SK-N-SH (cell line): Measurements from ENCODE around the gene TUT1. TPM values are rescaled to one million over a fixed set of nuclear protein-coding genes. Genes with fewer than 3 reads are reported as not detected.

ENCODE experiments used
- CTCF ChIA-PET: fragments of 300-600, 350-600 bp; formaldehyde crosslinking; extraction: SDS; loops from one replicate; lab custom pipeline; 2021; lab: Yijun Ruan, JAX
- POLR2A ChIA-PET: fragments of 350-600 bp; sonication (Branson Sonifier 250); formaldehyde crosslinking; extraction: SDS; loops from one replicate; lab custom pipeline; 2020; ENCODE audit warnings: antibody characterized with exemption, inconsistent platforms; lab: Yijun Ruan, JAX
- DNase-seq: peaks from one replicate; pipeline ENCODE4 v3.0.0; 2012
- H2AFZ ChIP-seq: fragments of 200-600 bp; sonication (generic); 2 replicates; pipeline ENCODE4 v1.8.1; 2016; ENCODE audit warnings: antibody characterized with exemption, mild to moderate bottlenecking, low read depth
- H3F3A ChIP-seq: fragments of 200-600 bp; sonication (generic); replicated peaks from 2 replicates; pipeline ENCODE3; 2016; ENCODE audit warnings: antibody characterized with exemption, mild to moderate bottlenecking; ENCODE audit not compliant: insufficient read depth
- H3K27ac ChIP-seq, 2 experiments: fragments of 200-500 bp in 1 of 2; fragments of 200-600 bp in 1 of 2; sonication (Bioruptor generic) in 1 of 2; sonication (generic), shearing (Covaris generic) in 1 of 2; 2 replicates each; pipeline versions ENCODE4 v1.5.1 to v1.6.1; 2014 to 2016; ENCODE audit warnings: low read depth in 2 of 2, inconsistent platforms in 1 of 2, low read length in 1 of 2, mild to moderate bottlenecking in 1 of 2, mixed read lengths in 1 of 2
- H3K27me3 ChIP-seq: fragments of 200-600 bp; sonication (generic), shearing (Covaris generic); 2 replicates; pipeline ENCODE4 v1.6.1; 2016; ENCODE audit warnings: mixed run types; ENCODE audit not compliant: insufficient read depth
- H3K36me3 ChIP-seq, 2 experiments: fragments of 200-500 bp in 1 of 2; fragments of 200-600 bp in 1 of 2; sonication (Bioruptor generic) in 1 of 2; sonication (generic) in 1 of 2; replicated peaks in 1 of 2; 2 replicates each; pipeline versions ENCODE3 to v1.5.1; 2014 to 2016; ENCODE audit warnings: low read length in 1 of 2, mild to moderate bottlenecking in 1 of 2; ENCODE audit not compliant: insufficient read depth in 2 of 2, control insufficient read depth in 1 of 2
- H3K4me1 ChIP-seq, 2 experiments: fragments of 200-500 bp in 1 of 2; fragments of 200-600 bp in 1 of 2; sonication (Bioruptor generic) in 1 of 2; sonication (generic), shearing (Covaris generic) in 1 of 2; 2 replicates each; pipeline versions ENCODE4 v1.5.1 to v1.6.1; 2014 to 2016; ENCODE audit warnings: low read depth in 1 of 2, low read length in 1 of 2, mixed run types in 1 of 2; ENCODE audit not compliant: insufficient read depth in 2 of 2, control insufficient read depth in 1 of 2
- H3K4me2 ChIP-seq: fragments of 200-600 bp; sonication (generic), shearing (Covaris generic); 2 replicates; pipeline ENCODE4 v1.6.1; 2017; ENCODE audit warnings: mixed run types
- H3K4me3 ChIP-seq, 2 experiments: fragments of 200-500 bp in 1 of 2; fragments of 200-600 bp in 1 of 2; sonication (Bioruptor generic) in 1 of 2; sonication (generic), shearing (Covaris generic) in 1 of 2; 2 replicates each; pipeline versions ENCODE4 v1.5.1 to v1.8.1; 2014 to 2016; ENCODE audit warnings: low read depth in 2 of 2, inconsistent platforms in 1 of 2, low read length in 1 of 2, mild to moderate bottlenecking in 1 of 2, mixed read lengths in 1 of 2, moderate library complexity in 1 of 2
- H3K79me2 ChIP-seq: fragments of 200-600 bp; sonication (generic); 2 replicates; pipeline ENCODE4 v1.8.1; 2017; ENCODE audit warnings: mild to moderate bottlenecking; ENCODE audit not compliant: insufficient read depth
- H3K9ac ChIP-seq: fragments of 200-600 bp; sonication (generic); 2 replicates; pipeline ENCODE4 v1.6.1; 2017; ENCODE audit warnings: mixed run types
- H3K9me2 ChIP-seq: fragments of 200-600 bp; sonication (generic); 2 replicates; pipeline ENCODE4 v1.6.1; 2017; ENCODE audit warnings: mixed run types
- H3K9me3 ChIP-seq: fragments of 200-600 bp; sonication (generic); 2 replicates; pipeline ENCODE4 v1.6.1; 2017; ENCODE audit warnings: mixed run types, mild to moderate bottlenecking, moderate library complexity
- H4K20me1 ChIP-seq: fragments of 200-600 bp; sonication (generic); 2 replicates; pipeline ENCODE4 v1.6.1; 2017; ENCODE audit warnings: mild to moderate bottlenecking, mixed run types; ENCODE audit not compliant: insufficient read depth
- CHD2 ChIP-seq: fragments of 150-350 bp; IDR thresholded peaks from 2 replicates; pipeline ENCODE4 v1.6.1; 2018; ENCODE audit warnings: low read length; ENCODE audit not compliant: partially characterized antibody
- CTCF ChIP-seq: fragments of 200-600 bp; sonication (generic); IDR thresholded peaks from 2 replicates; pipeline ENCODE4 v1.6.1; 2017; ENCODE audit warnings: antibody characterized with exemption, mild to moderate bottlenecking, moderate library complexity
- ELF1 ChIP-seq: IDR thresholded peaks from 2 replicates; pipeline ENCODE4 v1.4.0; 2012
- EZH2phosphoT487 ChIP-seq: fragments of 200-600 bp; sonication (generic); IDR thresholded peaks from 2 replicates; pipeline ENCODE4 v1.6.1; 2017; ENCODE audit warnings: low read depth, mixed run types, mild to moderate bottlenecking, antibody characterized with exemption, moderate library complexity, borderline replicate concordance
- IRF3 ChIP-seq: fragments of 150-350 bp; IDR thresholded peaks from 2 replicates; pipeline ENCODE4 v1.6.1; 2016; ENCODE audit warnings: mild to moderate bottlenecking, low read depth, low read length
- JUND ChIP-seq: IDR thresholded peaks from 2 replicates; pipeline ENCODE4 v1.4.0; 2012
- MAX ChIP-seq: IDR thresholded peaks from 2 replicates; pipeline ENCODE4 v1.4.0; 2012; ENCODE audit warnings: low read depth
- MXI1 ChIP-seq: IDR thresholded peaks from 2 replicates; pipeline ENCODE4 v1.6.1; 2012; ENCODE audit warnings: mild to moderate bottlenecking, low read depth, low read length, improper control_type of control experiment
- NFIC ChIP-seq: IDR thresholded peaks from 2 replicates; pipeline ENCODE4 v1.4.0; 2012; ENCODE audit warnings: borderline replicate concordance
- PBX3 ChIP-seq: IDR thresholded peaks from 2 replicates; pipeline ENCODE4; 2012
- POLR2AphosphoS5 ChIP-seq: IDR thresholded peaks from 2 replicates; pipeline ENCODE4 v1.6.1; 2012; ENCODE audit warnings: low read depth, low read length
- RAD21 ChIP-seq: IDR thresholded peaks from 2 replicates; pipeline ENCODE4 v1.6.1; 2012; ENCODE audit warnings: mild to moderate bottlenecking, low read length
- REST ChIP-seq: IDR thresholded peaks from 2 replicates; pipeline ENCODE4 v1.6.1; 2012; ENCODE audit warnings: mild to moderate bottlenecking, low read depth, low read length, moderate library complexity
- RXRA ChIP-seq: IDR thresholded peaks from 2 replicates; pipeline ENCODE4 v1.4.0; 2012; ENCODE audit warnings: low read depth, mild to moderate bottlenecking, borderline replicate concordance
- SMC3 ChIP-seq: IDR thresholded peaks from 2 replicates; pipeline ENCODE4 v1.6.1; 2012; ENCODE audit warnings: low read depth, low read length, improper control_type of control experiment
- TCF12 ChIP-seq: IDR thresholded peaks from 2 replicates; pipeline ENCODE4 v1.4.0; 2012
- TEAD4 ChIP-seq: IDR thresholded peaks from 2 replicates; pipeline ENCODE4 v1.4.0; 2012; ENCODE audit warnings: mild to moderate bottlenecking, borderline replicate concordance; ENCODE audit not compliant: insufficient read depth
- USF1 ChIP-seq: IDR thresholded peaks from 2 replicates; pipeline ENCODE4 v1.4.0; 2012; ENCODE audit warnings: low read depth, borderline replicate concordance
- USF2 ChIP-seq: fragments of 150-350 bp; IDR thresholded peaks from 2 replicates; pipeline ENCODE4 v1.6.1; 2017; ENCODE audit warnings: antibody characterized with exemption, low read length, low read depth, borderline replicate concordance
- YY1 ChIP-seq: IDR thresholded peaks from 2 replicates; pipeline ENCODE4 v1.4.0; 2012; ENCODE audit warnings: low read depth, mild to moderate bottlenecking
- ZBTB33 ChIP-seq: IDR thresholded peaks from 2 replicates; pipeline ENCODE4 v1.4.0; 2012; ENCODE audit warnings: low read depth, borderline replicate concordance
- WGBS: methylation state at CpG from one replicate; pipeline ENCODE4 v1.1.6; 2017; ENCODE audit warnings: low lambda C conversion rate; 5-methylcytosine and 5-hydroxymethylcytosine counted together
- polyA plus RNA-seq, 3 experiments: library from polyadenylated mRNA; depleted of rRNA; stranded (reverse); fragments of >200 nt; gene quantifications; 2 replicates each; pipeline ENCODE4 v1.2.3, GENCODE V29; 2012

TUT1 gene
- polyA plus RNA-seq, 1 of the 3 experiments (the other 2 are of a cell fraction), result 27.3 TPM

- Histone ChIP-seq H3K4me1 (peaks cover 16 to 17% of the 10 kb centered on the region in 2 experiments), H3K27me3 (no peaks in the 10 kb centered on the region), H3K9ac (no peak overlapping the region), H4K20me1 (no peaks in the 10 kb centered on the region), H3K4me3 (no peak overlapping the region; a peak in 1 of 4 replicates), H2AFZ (no peak overlapping the region), H3K79me2 (peaks cover 53% of the 10 kb centered on the region), H3K36me3 (peaks cover 50 to 54% of the 10 kb centered on the region in 2 experiments), H3K27ac (peak overlapping the region; percentile 17 to 80; a peak in 2 of 4 replicates), H3K9me2 (no peaks in the 10 kb centered on the region), H3F3A (peaks cover 50% of the 10 kb centered on the region), H3K9me3 (no peaks in the 10 kb centered on the region), H3K4me2 (no peak overlapping the region)
- CTCF ChIA-PET, result interaction anchor here (0.8 to 6.2 kb wide), 11 partner anchors 8 to 199 kb away, joined by 3 to 69 read pairs (median 6); partner anchors contain the start of genes EML3, MTA2 and ROM1
- WGBS, result 71% methylated on average over 13 of the region's 13 CpGs
- POLR2A ChIA-PET, result interaction anchor here (1.0 kb wide), 1 partner anchor 53 kb away, joined by 3 read pairs; the partner anchor contains the start of gene GANAB
- peak; percentile 57 for DNase-seq
- TF ChIP-seq RXRA (no peak), REST (no peak), YY1 (peak; percentile 43; the same call in 1 of the 2 replicates), ELF1 (no peak), CTCF (peak; percentile 60), JUND (no peak), RAD21 (peak; percentile 55), SMC3 (peak; percentile 57), ZBTB33 (no peak), TCF12 (no peak), POLR2AphosphoS5 (no peak), MAX (no peak), TEAD4 (no peak), PBX3 (no peak), USF1 (no peak), EZH2phosphoT487 (no peak), MXI1 (0 out of 2 replicates have a peak, but pooled peaks have one; percentile 45), NFIC (no peak), CHD2 (no peak), USF2 (no peak), IRF3 (no peak)
Measured at GRCh38 chr11:62593434-62594044, 2.2 kb upstream of the TUT1 start.
